H9 (cell line): Measurements from ENCODE around the gene HOOK2. TPM values are rescaled to one million over a fixed set of nuclear protein-coding genes. Genes with fewer than 3 reads are reported as not detected.

Source experiments
- DNase-seq: peaks from one replicate; pipeline ENCODE4 v3.0.0-alpha.2; 2017
- H2AFZ ChIP-seq: one replicate; pipeline ENCODE4 v1.6.1; 2013; ENCODE audit warnings: mild to moderate bottlenecking, low read length, control low read depth, moderate library complexity
- H2AK5ac ChIP-seq: 2 replicates; pipeline ENCODE4 v1.6.1; 2013; ENCODE audit warnings: low read length, control low read depth, mixed read lengths; ENCODE audit not compliant: insufficient read length
- H2BK120ac ChIP-seq: one replicate; pipeline ENCODE4 v1.6.1; 2013; ENCODE audit warnings: low read depth, mild to moderate bottlenecking, low read length, control low read depth, inconsistent platforms; ENCODE audit not compliant: poor library complexity, severe bottlenecking
- H2BK12ac ChIP-seq: 2 replicates; pipeline ENCODE4 v1.6.1; 2013; ENCODE audit warnings: low read length, control low read depth, mixed read lengths, low read depth; ENCODE audit not compliant: insufficient read length
- H2BK15ac ChIP-seq: 2 replicates; pipeline ENCODE4 v1.6.1; 2013; ENCODE audit warnings: low read depth, low read length, control low read depth
- H2BK20ac ChIP-seq: one replicate; pipeline ENCODE4 v1.6.1; 2013; ENCODE audit warnings: low read depth, mild to moderate bottlenecking, low read length, control low read depth, inconsistent platforms; ENCODE audit not compliant: poor library complexity, severe bottlenecking
- H2BK5ac ChIP-seq: 2 replicates; pipeline ENCODE4 v1.6.1; 2013; ENCODE audit warnings: low read length, control low read depth, mixed read lengths; ENCODE audit not compliant: insufficient read length
- H3K14ac ChIP-seq: 2 replicates; pipeline ENCODE4 v1.6.1; 2013; ENCODE audit warnings: low read length, control low read depth; ENCODE audit not compliant: insufficient read depth
- H3K18ac ChIP-seq: 2 replicates; pipeline ENCODE4 v1.6.1; 2013; ENCODE audit warnings: low read depth, mild to moderate bottlenecking, mixed read lengths, low read length, control low read depth; ENCODE audit not compliant: insufficient read length
- H3K23ac ChIP-seq: 2 replicates; pipeline ENCODE4 v1.6.1; 2013; ENCODE audit warnings: low read length, control low read depth, mixed read lengths, low read depth; ENCODE audit not compliant: insufficient read length
- H3K23me2 ChIP-seq: 2 replicates; pipeline ENCODE4 v1.6.1; 2013; ENCODE audit warnings: low read depth, mild to moderate bottlenecking, mixed read lengths, low read length, control low read depth; ENCODE audit not compliant: insufficient read length, poor library complexity, severe bottlenecking
- H3K27ac ChIP-seq: 2 replicates; pipeline ENCODE4 v1.5.1; 2013; ENCODE audit warnings: low read length, control low read depth, mixed read lengths, low read depth; ENCODE audit not compliant: insufficient read length
- H3K27me3 ChIP-seq: 2 replicates; pipeline ENCODE4 v1.6.1; 2013; ENCODE audit warnings: low read length, control low read depth, inconsistent platforms; ENCODE audit not compliant: insufficient read depth
- H3K4ac ChIP-seq: 2 replicates; pipeline ENCODE4 v1.6.1; 2013; ENCODE audit warnings: low read depth, mild to moderate bottlenecking, control low read depth, inconsistent platforms, low read length, moderate library complexity
- H3K4me1 ChIP-seq: 2 replicates; pipeline ENCODE4 v1.6.1; 2013; ENCODE audit warnings: low read length, control low read depth, inconsistent platforms; ENCODE audit not compliant: insufficient read depth
- H3K4me2 ChIP-seq: 2 replicates; pipeline ENCODE4 v1.6.1; 2013; ENCODE audit warnings: low read length, control low read depth, mixed read lengths; ENCODE audit not compliant: insufficient read length, insufficient read depth
- H3K56ac ChIP-seq: 2 replicates; pipeline ENCODE4 v1.6.1; 2013; ENCODE audit warnings: low read depth, mild to moderate bottlenecking, mixed read lengths, low read length, control low read depth; ENCODE audit not compliant: insufficient read length
- H3K79me1 ChIP-seq: 2 replicates; pipeline ENCODE4 v1.6.1; 2013; ENCODE audit warnings: low read depth, mild to moderate bottlenecking, moderate library complexity, low read length, control low read depth, inconsistent platforms; ENCODE audit not compliant: insufficient read depth, poor library complexity, severe bottlenecking
- H3K79me2 ChIP-seq: 2 replicates; pipeline ENCODE4 v1.6.1; 2013; ENCODE audit warnings: low read length, control low read depth, inconsistent platforms; ENCODE audit not compliant: insufficient read depth
- H3K9ac ChIP-seq: 2 replicates; pipeline ENCODE4 v1.6.1; 2013; ENCODE audit warnings: low read length, control low read depth, mixed read lengths; ENCODE audit not compliant: insufficient read length; ENCODE audit errors: extremely low read depth
- H3K9me3 ChIP-seq: one replicate; pipeline ENCODE4 v1.6.1; 2013; ENCODE audit warnings: low read depth, low read length, inconsistent platforms; ENCODE audit not compliant: control insufficient read depth
- H3T11ph ChIP-seq: one replicate; pipeline ENCODE4 v1.6.1; 2013; ENCODE audit warnings: mild to moderate bottlenecking, low read length, control low read depth, inconsistent platforms
- H4K20me1 ChIP-seq: one replicate; pipeline ENCODE4 v1.6.1; 2013; ENCODE audit not compliant: control insufficient read depth, insufficient read length, insufficient read depth
- H4K5ac ChIP-seq: 2 replicates; pipeline ENCODE4 v1.6.1; 2013; ENCODE audit warnings: low read depth, mild to moderate bottlenecking, mixed read lengths, low read length, control low read depth; ENCODE audit not compliant: insufficient read length
- H4K8ac ChIP-seq: replicated peaks from 2 replicates; pipeline ENCODE4 v1.6.1; 2013; ENCODE audit warnings: low read length, control low read depth, mixed read lengths, low read depth; ENCODE audit not compliant: insufficient read length
- H4K91ac ChIP-seq: 2 replicates; pipeline ENCODE4 v1.6.1; 2013; ENCODE audit warnings: low read depth, mild to moderate bottlenecking, moderate library complexity, mixed read lengths, low read length, control low read depth; ENCODE audit not compliant: insufficient read length
- H3K27ac Mint-ChIP-seq, 3 experiments: 2 replicates in 2 of 3; 3 replicates in 1 of 3; pipeline ENCODE4 v1.8.0; 2020 to 2021; ENCODE audit warnings: mixed read lengths in 3 of 3, mild to moderate bottlenecking in 1 of 3, moderate library complexity in 1 of 3
- H3K27me3 Mint-ChIP-seq: 2 replicates; pipeline ENCODE4 v1.8.0; 2021; ENCODE audit warnings: low read depth, mild to moderate bottlenecking, moderate library complexity, mixed read lengths
- H3K36me3 Mint-ChIP-seq, 3 experiments: 2 replicates in 2 of 3; 3 replicates in 1 of 3; pipeline ENCODE4 v1.8.0; 2020 to 2021; ENCODE audit warnings: low read depth in 3 of 3, mixed read lengths in 3 of 3; ENCODE audit not compliant: insufficient read depth in 1 of 3
- H3K4me1 Mint-ChIP-seq, 2 experiments: 2 replicates each; pipeline ENCODE4 v1.8.0; 2020; ENCODE audit warnings: mixed read lengths in 2 of 2
- H3K4me3 Mint-ChIP-seq, 2 experiments: 2 replicates in 1 of 2; 3 replicates in 1 of 2; pipeline ENCODE4 v1.8.0; 2020 to 2021; ENCODE audit warnings: mild to moderate bottlenecking in 2 of 2, mixed read lengths in 2 of 2, moderate library complexity in 1 of 2
- H3K9me3 Mint-ChIP-seq, 2 experiments: 2 replicates in 1 of 2; 3 replicates in 1 of 2; pipeline ENCODE4 v1.8.0; 2020; ENCODE audit warnings: mild to moderate bottlenecking in 2 of 2, mixed read lengths in 2 of 2, moderate library complexity in 1 of 2
- WGBS: extraction: QIAGEN DNeasy Blood & Tissue Kit; methylation state at CpG from one replicate; pipeline ENCODE4 v1.1.7; 2013; ENCODE audit warnings: missing lambda C conversion rate, low lambda C conversion rate, mixed read lengths; ENCODE audit not compliant: insufficient read length; ENCODE audit errors: extremely low coverage; 5-methylcytosine and 5-hydroxymethylcytosine counted together
- total RNA-seq: library from RNA; stranded (reverse); gene quantifications from 2 replicates; pipeline ENCODE4 v1.2.1, GENCODE V29; 2021
- TF ChIP-seq, protein P1 (sequence below): fragments of 200-600 bp; sonication (generic); conservative IDR thresholded peaks from 3 replicates; pipeline ENCODE4 v1.8.0; 2021; ENCODE audit warnings: antibody characterized with exemption, mild to moderate bottlenecking

Gene HOOK2
- total RNA-seq, 1 experiment from 2014 or later: 64.7 TPM

DNA sequence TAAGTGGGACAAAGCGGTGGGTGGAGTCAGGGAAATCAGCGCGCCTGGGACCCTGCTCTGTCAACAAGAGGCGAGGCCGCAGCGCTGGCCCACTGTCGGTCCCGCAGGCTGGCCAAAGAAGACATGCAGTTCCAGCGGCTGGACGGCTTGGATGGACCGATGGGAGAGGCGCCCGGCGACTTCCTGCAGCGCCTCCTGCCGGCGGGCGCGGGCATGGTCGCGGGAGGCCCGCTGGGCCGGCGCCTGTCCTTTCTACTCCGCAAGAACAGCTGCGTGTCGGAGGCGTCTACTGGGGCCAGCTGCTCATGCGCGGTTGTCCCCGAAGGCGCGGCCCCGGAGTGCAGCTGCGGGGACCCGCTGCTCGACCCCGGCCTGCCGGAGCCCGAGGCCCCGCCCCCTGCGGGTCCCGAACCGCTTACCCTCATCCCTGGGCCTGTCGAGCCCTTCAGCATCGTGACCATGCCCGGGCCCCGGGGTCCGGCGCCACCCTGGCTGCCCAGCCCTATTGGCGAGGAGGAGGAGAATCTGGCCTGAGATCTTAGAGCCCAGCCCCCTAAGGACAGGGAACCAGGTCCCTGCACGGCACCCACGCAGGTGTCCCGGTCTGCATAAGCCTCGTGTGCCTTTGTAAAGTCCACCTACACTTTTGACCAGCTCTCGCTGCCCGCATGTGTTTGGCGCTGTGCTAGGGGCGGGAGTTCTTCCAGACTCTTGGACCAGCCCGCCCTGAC is 17.6 kb downstream of the HOOK2 start:
- no peaks in the 10 kb centered on the region for H3K23me2 ChIP-seq
- no peak overlapping the region for H2BK12ac ChIP-seq
- no peak overlapping the region for H2BK120ac ChIP-seq
- no peak overlapping the region for H2BK5ac ChIP-seq
- H2AFZ ChIP-seq: no peak overlapping the region
- H4K20me1 ChIP-seq: no peaks in the 10 kb centered on the region
- no peaks in the 10 kb centered on the region for H3K79me1 ChIP-seq
- no peak overlapping the region for H3K14ac ChIP-seq
- H3K56ac ChIP-seq: no peak overlapping the region
- no peak overlapping the region for H2AK5ac ChIP-seq
- Mint-ChIP-seq H3K36me3 (peaks cover 3 to 16% (median 15%) of the 10 kb centered on the region in 3 experiments; a peak in 6 of 7 replicates), H3K9me3 (peaks cover 0 to 3% of the 10 kb centered on the region in 2 experiments; a peak in 2 of 5 replicates), H3K4me1 (peaks cover 6 to 9% of the 10 kb centered on the region in 2 experiments), H3K27me3 (peaks cover 33% of the 10 kb centered on the region), H3K27ac (no peak overlapping the region), H3K4me3 (peak overlapping the region; percentile 47 to 75)
- no peak overlapping the region for H3K18ac ChIP-seq
- no peak overlapping the region for H2BK15ac ChIP-seq
- TF ChIP-seq, protein P1, sequence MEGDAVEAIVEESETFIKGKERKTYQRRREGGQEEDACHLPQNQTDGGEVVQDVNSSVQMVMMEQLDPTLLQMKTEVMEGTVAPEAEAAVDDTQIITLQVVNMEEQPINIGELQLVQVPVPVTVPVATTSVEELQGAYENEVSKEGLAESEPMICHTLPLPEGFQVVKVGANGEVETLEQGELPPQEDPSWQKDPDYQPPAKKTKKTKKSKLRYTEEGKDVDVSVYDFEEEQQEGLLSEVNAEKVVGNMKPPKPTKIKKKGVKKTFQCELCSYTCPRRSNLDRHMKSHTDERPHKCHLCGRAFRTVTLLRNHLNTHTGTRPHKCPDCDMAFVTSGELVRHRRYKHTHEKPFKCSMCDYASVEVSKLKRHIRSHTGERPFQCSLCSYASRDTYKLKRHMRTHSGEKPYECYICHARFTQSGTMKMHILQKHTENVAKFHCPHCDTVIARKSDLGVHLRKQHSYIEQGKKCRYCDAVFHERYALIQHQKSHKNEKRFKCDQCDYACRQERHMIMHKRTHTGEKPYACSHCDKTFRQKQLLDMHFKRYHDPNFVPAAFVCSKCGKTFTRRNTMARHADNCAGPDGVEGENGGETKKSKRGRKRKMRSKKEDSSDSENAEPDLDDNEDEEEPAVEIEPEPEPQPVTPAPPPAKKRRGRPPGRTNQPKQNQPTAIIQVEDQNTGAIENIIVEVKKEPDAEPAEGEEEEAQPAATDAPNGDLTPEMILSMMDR: peak; percentile 99
- no peaks in the 10 kb centered on the region for H3K79me2 ChIP-seq
- H3K9ac ChIP-seq: no peak overlapping the region
- H3T11ph ChIP-seq: no peak overlapping the region
- no peaks in the 10 kb centered on the region for H3K9me3 ChIP-seq
- H3K4me2 ChIP-seq: peak overlapping the region; percentile 42
- no peak overlapping the region for H4K8ac ChIP-seq
- H3K4ac ChIP-seq: no peak overlapping the region
- H2BK20ac ChIP-seq: no peak overlapping the region
- DNase-seq: peak; percentile 95
- no peak overlapping the region for H4K91ac ChIP-seq
- no peaks in the 10 kb centered on the region for H3K4me1 ChIP-seq
- H3K27me3 ChIP-seq: no peaks in the 10 kb centered on the region
- WGBS: no CpG with 5 or more reads among the region's 60 CpGs
- no peak overlapping the region for H3K23ac ChIP-seq
- no peak overlapping the region for H4K5ac ChIP-seq
- no peak overlapping the region for H3K27ac ChIP-seq
